ENCODE measurements around the gene PRKAG3.

DNA sequence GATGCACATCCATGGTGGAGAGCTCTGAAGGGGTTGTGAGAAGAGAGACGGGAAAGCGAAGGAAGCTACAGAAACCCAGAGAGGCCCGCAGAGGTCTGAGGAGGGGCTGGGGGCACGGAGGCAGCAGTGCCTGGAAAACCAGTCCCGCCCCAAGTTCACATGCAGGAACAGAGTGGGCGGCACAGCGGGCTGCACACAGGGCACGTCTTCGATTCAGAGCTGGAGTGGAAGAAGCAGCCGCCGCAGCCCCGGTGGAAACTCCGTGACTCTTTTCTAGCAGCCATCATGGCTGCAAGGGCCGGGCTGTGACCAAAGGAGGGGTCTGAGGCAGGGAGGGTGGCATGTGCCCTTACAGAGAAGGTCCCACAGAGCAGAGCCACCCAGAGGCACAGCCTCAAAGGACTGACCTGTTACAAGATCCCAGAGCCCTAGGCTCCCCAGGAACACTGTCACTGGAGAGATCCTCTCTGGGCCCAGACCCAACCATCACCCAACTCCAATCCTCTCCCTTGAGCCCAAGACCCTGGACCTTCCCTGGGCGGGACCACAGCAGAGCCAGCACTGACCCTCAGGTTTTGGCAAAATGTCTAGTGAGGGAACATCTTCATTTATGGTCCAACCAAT lies 10.7 kb downstream of the PRKAG3 start:
- no peak for TF ChIP-seq POLR2AphosphoS5 (IDR thresholded peaks at IDR 0.05; ENCODE audit: low read depth)
- TF ChIP-seq, protein P1, sequence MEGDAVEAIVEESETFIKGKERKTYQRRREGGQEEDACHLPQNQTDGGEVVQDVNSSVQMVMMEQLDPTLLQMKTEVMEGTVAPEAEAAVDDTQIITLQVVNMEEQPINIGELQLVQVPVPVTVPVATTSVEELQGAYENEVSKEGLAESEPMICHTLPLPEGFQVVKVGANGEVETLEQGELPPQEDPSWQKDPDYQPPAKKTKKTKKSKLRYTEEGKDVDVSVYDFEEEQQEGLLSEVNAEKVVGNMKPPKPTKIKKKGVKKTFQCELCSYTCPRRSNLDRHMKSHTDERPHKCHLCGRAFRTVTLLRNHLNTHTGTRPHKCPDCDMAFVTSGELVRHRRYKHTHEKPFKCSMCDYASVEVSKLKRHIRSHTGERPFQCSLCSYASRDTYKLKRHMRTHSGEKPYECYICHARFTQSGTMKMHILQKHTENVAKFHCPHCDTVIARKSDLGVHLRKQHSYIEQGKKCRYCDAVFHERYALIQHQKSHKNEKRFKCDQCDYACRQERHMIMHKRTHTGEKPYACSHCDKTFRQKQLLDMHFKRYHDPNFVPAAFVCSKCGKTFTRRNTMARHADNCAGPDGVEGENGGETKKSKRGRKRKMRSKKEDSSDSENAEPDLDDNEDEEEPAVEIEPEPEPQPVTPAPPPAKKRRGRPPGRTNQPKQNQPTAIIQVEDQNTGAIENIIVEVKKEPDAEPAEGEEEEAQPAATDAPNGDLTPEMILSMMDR (conservative IDR thresholded peaks at IDR 0.05; ENCODE audit: low read depth in 2 of 2) = no peak
- no peak for TF ChIP-seq EZH2 (IDR thresholded peaks at IDR 0.05; ENCODE audit: low read depth, unreplicated experiment)
- TF ChIP-seq EZH2phosphoT487 (IDR thresholded peaks at IDR 0.05; ENCODE audit: unreplicated experiment) = no peak
- no peak for TF ChIP-seq ZNF462 (CRISPR knock-in tag; IDR thresholded peaks at IDR 0.05)
- TF ChIP-seq ZNF114 (CRISPR knock-in tag; IDR thresholded peaks at IDR 0.05) = no peak
- no peak for TF ChIP-seq CREB1 (CRISPR knock-in tag; IDR thresholded peaks at IDR 0.05; ENCODE audit: low read depth)
- TF ChIP-seq, protein P2, sequence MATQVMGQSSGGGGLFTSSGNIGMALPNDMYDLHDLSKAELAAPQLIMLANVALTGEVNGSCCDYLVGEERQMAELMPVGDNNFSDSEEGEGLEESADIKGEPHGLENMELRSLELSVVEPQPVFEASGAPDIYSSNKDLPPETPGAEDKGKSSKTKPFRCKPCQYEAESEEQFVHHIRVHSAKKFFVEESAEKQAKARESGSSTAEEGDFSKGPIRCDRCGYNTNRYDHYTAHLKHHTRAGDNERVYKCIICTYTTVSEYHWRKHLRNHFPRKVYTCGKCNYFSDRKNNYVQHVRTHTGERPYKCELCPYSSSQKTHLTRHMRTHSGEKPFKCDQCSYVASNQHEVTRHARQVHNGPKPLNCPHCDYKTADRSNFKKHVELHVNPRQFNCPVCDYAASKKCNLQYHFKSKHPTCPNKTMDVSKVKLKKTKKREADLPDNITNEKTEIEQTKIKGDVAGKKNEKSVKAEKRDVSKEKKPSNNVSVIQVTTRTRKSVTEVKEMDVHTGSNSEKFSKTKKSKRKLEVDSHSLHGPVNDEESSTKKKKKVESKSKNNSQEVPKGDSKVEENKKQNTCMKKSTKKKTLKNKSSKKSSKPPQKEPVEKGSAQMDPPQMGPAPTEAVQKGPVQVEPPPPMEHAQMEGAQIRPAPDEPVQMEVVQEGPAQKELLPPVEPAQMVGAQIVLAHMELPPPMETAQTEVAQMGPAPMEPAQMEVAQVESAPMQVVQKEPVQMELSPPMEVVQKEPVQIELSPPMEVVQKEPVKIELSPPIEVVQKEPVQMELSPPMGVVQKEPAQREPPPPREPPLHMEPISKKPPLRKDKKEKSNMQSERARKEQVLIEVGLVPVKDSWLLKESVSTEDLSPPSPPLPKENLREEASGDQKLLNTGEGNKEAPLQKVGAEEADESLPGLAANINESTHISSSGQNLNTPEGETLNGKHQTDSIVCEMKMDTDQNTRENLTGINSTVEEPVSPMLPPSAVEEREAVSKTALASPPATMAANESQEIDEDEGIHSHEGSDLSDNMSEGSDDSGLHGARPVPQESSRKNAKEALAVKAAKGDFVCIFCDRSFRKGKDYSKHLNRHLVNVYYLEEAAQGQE (IDR thresholded peaks at IDR 0.05; ENCODE audit: unreplicated experiment) = no peak
- no peak for TF ChIP-seq NANOG (IDR thresholded peaks at IDR 0.05; ENCODE audit: borderline replicate concordance)
- no peak for TF ChIP-seq JUNB (IDR thresholded peaks at IDR 0.05; ENCODE audit: unreplicated experiment)
